Thoracic aorta (tissue), 2 donors: Measurements from ENCODE around the gene MEIS3. TPM values are rescaled to one million over a fixed set of nuclear protein-coding genes. Genes with fewer than 3 reads are reported as not detected.

Source experiments
- ATAC-seq: fragments of 150-250 bp; one replicate; pipeline ENCODE4 v1.8.0; 2017; ENCODE audit warnings: low read depth; ENCODE audit not compliant: insufficient number of reproducible peaks, low FRiP score
- DNase-seq: peaks from one replicate; pipeline ENCODE4 v3.0.0-alpha.2; 2020; ENCODE audit warnings: low spot score
- H3K27ac ChIP-seq, 2 donors: fragments of 200-600 bp; sonication (generic); 1 replicate in 1 of 2; 2 replicates in 1 of 2; pipeline ENCODE4 v1.5.1; 2016; ENCODE audit warnings: mild to moderate bottlenecking in 2 of 2, moderate library complexity in 2 of 2
- H3K27me3 ChIP-seq: fragments of 200-600 bp; sonication (generic); replicated peaks from 2 replicates; pipeline ENCODE4 v1.6.0; 2016; ENCODE audit warnings: mild to moderate bottlenecking; ENCODE audit not compliant: insufficient read depth
- H3K36me3 ChIP-seq: fragments of 200-600 bp; sonication (generic); one replicate; pipeline ENCODE4 v1.5.1; 2016
- H3K4me1 ChIP-seq, 2 donors: fragments of 200-600 bp; sonication (generic); 1 replicate in 1 of 2; 2 replicates in 1 of 2; pipeline versions ENCODE4 v1.5.1 to v1.6.0; 2016; ENCODE audit warnings: low read depth in 2 of 2, mild to moderate bottlenecking in 1 of 2; ENCODE audit not compliant: control insufficient read depth in 1 of 2
- H3K4me3 ChIP-seq: fragments of 200-600 bp; sonication (generic); 2 replicates; pipeline ENCODE4 v1.5.1; 2016; ENCODE audit warnings: mild to moderate bottlenecking
- H3K9me3 ChIP-seq: fragments of 200-600 bp; sonication (generic); 2 replicates; pipeline ENCODE4 v1.5.1; 2016
- total RNA-seq, 2 donors: library from RNA; depleted of rRNA; stranded (reverse); fragments of >200 nt; gene quantifications; one replicate each; pipeline versions ENCODE4 v1.1.0 to v1.2.3, GENCODE V29; 2016
- TF ChIP-seq, protein P1 (sequence below): fragments of 200-600 bp; sonication (generic); IDR thresholded peaks from one replicate; pipeline ENCODE4 v1.5.1; 2019; ENCODE audit warnings: antibody characterized with exemption

Gene MEIS3
- 10 to 100 TPM in 1 of 2 donors, 1 to 10 TPM in 1; 6.4 to 11.5 TPM for total RNA-seq

DNA sequence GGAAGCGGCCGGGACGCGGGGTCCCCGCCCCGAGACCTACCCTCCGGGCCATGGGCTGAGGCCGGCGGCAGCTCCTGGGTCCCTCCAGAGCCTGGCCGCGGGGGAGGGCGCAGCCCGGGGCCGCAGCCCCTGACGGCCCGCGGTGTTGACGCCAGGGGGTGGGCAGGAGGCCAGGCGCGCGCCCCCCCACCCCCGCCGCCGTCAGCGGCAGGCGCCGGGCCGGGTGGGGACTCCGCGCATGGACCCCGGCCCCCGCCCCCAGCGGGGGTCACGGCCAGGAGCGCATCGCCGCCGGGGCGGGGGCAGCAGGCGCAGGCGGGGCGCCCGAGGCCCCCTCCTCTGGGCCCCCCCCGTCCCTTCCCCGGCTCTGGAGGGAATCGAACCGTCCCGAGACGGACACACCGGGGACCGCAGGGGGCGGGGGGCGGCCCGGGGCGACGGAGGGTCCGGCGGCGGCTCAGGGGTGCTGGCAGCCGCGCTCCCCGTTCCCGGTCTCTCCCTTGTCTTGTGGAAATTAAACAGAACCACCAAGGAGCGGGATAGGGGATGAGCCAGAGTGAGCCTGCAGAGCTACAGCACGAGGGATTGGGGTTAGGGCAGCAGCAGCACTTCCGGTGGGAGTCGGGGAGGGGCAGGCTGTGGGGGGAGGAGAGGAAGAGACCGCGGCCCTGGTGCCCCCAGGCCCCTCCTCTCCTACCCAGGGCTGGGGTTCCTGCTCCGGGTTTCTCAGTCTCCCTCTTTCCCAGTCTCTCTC lies at the start of gene MEIS3:
Gene MEIS3, minus strand, starts transcription at position 498 of the 754 bp plus-strand sequence. Its CDS starts 446 bp downstream, at position 52.
- no peaks in the 10 kb centered on the region for H3K36me3 ChIP-seq
- TF ChIP-seq, protein P1, sequence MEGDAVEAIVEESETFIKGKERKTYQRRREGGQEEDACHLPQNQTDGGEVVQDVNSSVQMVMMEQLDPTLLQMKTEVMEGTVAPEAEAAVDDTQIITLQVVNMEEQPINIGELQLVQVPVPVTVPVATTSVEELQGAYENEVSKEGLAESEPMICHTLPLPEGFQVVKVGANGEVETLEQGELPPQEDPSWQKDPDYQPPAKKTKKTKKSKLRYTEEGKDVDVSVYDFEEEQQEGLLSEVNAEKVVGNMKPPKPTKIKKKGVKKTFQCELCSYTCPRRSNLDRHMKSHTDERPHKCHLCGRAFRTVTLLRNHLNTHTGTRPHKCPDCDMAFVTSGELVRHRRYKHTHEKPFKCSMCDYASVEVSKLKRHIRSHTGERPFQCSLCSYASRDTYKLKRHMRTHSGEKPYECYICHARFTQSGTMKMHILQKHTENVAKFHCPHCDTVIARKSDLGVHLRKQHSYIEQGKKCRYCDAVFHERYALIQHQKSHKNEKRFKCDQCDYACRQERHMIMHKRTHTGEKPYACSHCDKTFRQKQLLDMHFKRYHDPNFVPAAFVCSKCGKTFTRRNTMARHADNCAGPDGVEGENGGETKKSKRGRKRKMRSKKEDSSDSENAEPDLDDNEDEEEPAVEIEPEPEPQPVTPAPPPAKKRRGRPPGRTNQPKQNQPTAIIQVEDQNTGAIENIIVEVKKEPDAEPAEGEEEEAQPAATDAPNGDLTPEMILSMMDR: no peak
- peak within 1 kb of the TSS; percentile 55 for H3K4me3 ChIP-seq
- DNase-seq (no peak), ATAC-seq (no peak)
- H3K27me3 ChIP-seq: peaks cover 35% of the 10 kb centered on the region
- H3K4me1 ChIP-seq: no peaks in the 10 kb centered on the region
- peak within 1 kb of the TSS in 1 of 2 donors; percentile 38 for H3K27ac ChIP-seq
- no peaks in the 10 kb centered on the region for H3K9me3 ChIP-seq

DNA sequence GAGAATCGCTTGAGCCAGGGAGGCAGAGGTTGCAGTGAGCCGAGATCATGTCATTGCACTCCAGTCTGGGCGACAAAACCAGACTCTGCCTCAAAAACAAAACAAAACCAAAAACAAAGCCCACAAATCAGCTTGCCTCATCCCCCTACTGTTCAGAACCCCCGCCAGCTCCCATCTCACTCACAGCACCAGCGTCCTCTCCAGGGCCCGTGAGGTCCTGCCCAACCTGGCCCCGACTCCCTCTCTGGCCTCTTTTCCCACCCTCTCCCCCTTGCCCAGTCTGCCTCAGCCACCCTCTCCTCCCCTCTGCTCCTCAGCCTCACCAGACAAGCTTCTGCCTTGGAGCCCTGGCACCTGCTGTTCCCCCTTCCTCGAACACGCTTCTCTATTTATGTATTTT lies 48.6 kb upstream of the MEIS3 start:
- H3K4me1 ChIP-seq: peaks cover 8 to 30% of the 10 kb centered on the region in 2 donors
- TF ChIP-seq, protein P1: no peak
- H3K27me3 ChIP-seq: no peaks in the 10 kb centered on the region
- no peaks in the 10 kb centered on the region for H3K9me3 ChIP-seq
- DNase-seq (no peak), ATAC-seq (no peak)
- H3K4me3 ChIP-seq: no peak overlapping the region
- H3K27ac ChIP-seq: no peak overlapping the region
- H3K36me3 ChIP-seq: no peaks in the 10 kb centered on the region

DNA sequence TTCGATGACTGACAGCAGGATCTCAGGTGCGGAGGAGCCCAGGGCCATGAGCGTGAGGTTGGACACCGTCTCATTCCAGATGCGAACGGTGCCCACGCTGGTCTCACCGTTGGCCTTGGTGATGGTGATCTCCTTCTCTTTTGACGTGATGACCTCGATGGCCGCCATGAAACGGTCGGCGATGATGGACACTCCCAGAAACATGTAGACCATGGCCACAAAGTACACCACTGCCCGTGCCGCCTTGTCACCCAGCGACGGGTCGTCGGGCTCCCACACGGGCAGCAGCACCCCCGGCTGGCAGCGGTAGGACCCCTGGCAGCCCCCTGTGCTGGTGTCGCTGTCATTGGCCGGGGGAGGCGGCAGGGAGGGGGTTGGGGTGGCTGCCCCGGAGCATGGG lies 46.6 kb upstream of the MEIS3 start:
- no peaks in the 10 kb centered on the region for H3K9me3 ChIP-seq
- TF ChIP-seq, protein P1: no peak
- H3K27me3 ChIP-seq: no peaks in the 10 kb centered on the region
- no peak overlapping the region for H3K4me3 ChIP-seq
- H3K4me1 ChIP-seq: peaks cover 0 to 13% of the 10 kb centered on the region in 2 donors
- DNase-seq (no peak), ATAC-seq (no peak)
- no peaks in the 10 kb centered on the region for H3K36me3 ChIP-seq
- H3K27ac ChIP-seq: no peak overlapping the region

DNA sequence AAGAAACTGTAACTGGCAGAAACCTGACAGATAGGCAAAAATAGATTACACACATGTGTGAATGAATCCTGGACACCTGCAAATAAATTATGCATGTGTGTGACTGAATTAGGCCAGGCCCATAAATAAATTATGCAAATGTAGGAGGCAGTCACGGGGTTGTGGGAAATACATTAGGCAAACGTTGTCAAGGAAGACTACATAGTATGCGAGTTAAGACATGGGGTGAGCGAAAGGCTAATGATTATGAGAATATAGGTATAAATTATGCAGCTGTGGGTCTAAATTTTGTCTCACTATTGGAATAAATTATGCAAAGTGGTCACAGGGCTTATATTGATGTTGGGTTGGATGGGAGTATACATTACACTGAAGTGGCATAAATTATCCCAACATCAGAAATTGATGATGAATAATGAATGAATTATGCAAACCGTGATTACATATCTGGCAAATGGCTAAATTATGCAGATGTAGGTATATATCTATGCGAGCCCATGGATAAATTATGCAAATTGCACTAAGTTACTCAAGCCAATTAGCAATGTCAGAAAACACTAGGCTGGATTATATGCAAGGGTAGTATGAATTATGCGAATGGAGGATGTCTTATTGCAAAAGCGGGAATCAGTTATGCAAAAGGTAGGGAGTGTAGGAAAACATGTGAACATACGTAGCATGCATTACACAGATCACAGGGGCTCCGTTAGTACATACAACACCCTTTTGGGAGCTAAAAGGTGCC lies 45.5 kb upstream of the MEIS3 start:
- Histone ChIP-seq H3K27me3 (no peaks in the 10 kb centered on the region), H3K4me1 (peaks cover 0 to 1% of the 10 kb centered on the region in 2 donors), H3K27ac (no peak overlapping the region)

DNA sequence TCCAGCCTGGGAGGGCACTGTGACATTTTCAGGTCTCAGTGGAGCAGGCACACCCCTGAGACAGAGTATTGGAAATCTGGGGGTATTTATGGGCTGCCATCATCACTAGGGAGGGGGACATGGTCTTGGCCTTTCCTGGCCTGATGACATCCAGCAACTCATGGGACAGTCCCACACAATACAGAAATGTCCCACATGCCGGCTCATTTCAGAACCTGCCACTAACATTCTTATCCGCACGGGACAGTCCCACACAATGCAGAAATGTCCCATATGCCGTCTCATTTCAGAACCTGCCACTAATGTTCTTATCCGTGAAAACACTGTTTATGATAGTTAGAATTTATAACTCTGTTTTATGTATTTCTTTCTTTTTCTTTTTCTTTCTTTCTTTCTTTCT lies 42.5 kb upstream of the MEIS3 start:
- H3K36me3 ChIP-seq: no peaks in the 10 kb centered on the region
- H3K4me1 ChIP-seq: no peaks in the 10 kb centered on the region
- H3K4me3 ChIP-seq: no peak overlapping the region
- TF ChIP-seq, protein P1: no peak
- ATAC-seq: no peak
- no peak overlapping the region for H3K27ac ChIP-seq
- DNase-seq: no peak
- H3K27me3 ChIP-seq: no peaks in the 10 kb centered on the region
- H3K9me3 ChIP-seq: no peaks in the 10 kb centered on the region

More for the DNA sequence above, 45.5 kb upstream of the MEIS3 start:
- H3K9me3 ChIP-seq: no peaks in the 10 kb centered on the region
- ATAC-seq: no peak
- DNase-seq: no peak
- H3K36me3 ChIP-seq: no peaks in the 10 kb centered on the region
- no peak overlapping the region for H3K4me3 ChIP-seq
- TF ChIP-seq, protein P1: no peak
